ENCODE measurements around the gene CBX8.
A peak's percentile ranks its signal among the peaks of the same experiment; 100 is the strongest.

CBX8 gene

DNA sequence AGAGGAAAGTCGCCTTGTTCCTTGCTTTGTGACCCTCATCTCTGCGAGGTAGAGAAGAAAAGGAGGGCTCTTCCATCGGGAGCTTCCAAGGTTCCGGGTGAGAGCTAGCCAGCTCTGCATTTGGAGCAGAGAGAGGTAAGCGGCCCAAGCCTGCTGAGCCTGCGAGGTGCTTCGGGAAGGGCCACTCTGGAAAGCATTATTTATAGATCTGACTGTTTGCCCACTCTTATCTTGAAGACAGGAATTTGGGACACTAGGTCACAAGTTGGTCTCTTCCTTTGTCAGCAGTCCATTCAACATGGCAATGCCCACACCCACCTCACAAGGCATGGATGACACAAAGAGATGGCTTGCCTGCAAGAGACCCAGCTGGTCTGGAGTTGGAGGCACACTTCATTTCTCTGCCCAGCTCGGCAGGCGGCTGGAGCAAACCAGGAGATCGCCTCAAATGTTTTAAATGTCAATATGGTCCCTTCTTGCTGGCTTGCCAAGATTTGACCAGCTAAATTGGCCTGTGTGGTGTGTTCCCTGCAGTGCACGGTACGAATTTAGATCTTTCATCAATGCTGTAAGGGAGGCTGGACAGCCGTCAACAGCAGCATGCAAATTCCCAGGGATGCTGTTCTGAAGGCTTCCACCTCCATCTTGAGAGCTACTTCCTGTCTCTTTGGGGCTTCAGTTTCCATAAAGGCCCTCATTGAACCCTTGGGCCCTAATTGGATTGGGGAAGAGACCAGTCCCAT, 22.8 kb upstream of the CBX8 start:
- DNase-seq (ENCODE audit: low read depth in 3 of 3) = no peak

- DNase-seq (ENCODE audit: low read depth in 3 of 3) = no peak
Measured at GRCh38 chr17:79819085-79819484, 22.2 kb upstream of the CBX8 start.

DNA sequence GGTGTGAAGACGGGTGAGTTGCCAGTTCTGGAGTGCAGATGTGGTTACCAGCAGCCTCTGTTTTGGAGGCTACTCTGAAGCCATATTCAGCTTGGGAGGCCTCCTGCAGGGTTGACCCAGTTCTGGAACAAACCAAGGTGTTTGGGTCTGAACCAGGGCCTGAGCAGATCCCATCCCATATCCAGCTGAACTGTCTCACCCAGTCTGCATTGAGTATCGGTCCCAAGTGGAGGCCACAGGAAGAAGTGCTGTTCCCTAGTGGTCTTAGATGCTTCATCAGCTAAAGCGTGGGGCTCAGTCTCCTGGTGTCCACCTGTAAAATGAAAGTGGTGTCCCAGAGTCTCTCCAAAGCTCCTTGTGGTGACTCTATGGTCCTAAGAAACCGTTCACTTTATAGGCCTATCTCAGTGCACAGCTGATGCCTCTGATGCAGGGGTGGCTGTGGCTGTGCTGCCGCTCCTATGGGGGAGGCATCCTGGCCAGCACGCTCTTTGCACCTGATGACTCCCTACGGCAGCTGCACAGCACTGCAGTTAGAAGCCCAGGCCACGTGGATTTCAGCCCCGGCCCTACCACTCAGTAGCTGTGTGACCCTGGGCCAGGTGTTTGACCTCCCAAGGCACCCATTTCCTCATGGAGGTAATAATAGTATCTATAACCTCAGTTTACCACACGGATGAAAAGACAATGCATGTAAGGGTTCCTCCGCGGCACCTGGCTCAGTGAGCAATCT, 21.3 kb upstream of the CBX8 start:
- DNase-seq (ENCODE audit: low read depth in 3 of 3) = no peak

DNA sequence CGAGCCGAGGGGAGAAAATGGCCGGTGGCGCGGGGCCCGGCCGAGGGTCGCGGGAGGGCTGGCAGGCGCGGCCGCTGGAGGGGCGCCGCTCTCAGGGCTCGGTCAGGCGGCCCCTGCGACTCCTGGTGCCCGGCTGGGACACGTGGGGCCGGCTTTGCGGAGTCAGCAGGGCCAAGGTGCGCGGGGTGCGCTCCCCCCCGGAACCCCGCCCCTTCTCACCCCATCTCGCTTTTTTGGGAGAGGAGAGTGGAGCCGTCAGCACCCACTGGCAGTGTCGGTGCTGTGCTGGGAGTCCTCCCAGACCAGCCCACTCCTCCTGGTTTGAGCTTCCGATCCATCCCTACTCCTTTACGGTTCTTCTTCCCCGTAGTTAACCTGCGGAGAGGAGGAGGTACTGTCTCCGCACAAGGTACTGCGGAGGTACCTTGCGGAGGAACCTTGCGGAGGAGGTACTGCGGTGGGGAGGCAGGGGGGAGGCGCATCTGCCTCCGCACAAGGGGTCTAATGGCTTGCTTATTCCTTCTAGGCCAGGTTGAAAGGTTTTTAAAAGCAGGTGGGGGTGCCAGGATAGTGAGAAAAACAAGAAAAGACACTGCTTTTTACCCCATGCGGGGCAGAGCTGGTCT, 19.1 kb upstream of the CBX8 start:
- no peak for DNase-seq (ENCODE audit: low read depth in 3 of 3)

DNA sequence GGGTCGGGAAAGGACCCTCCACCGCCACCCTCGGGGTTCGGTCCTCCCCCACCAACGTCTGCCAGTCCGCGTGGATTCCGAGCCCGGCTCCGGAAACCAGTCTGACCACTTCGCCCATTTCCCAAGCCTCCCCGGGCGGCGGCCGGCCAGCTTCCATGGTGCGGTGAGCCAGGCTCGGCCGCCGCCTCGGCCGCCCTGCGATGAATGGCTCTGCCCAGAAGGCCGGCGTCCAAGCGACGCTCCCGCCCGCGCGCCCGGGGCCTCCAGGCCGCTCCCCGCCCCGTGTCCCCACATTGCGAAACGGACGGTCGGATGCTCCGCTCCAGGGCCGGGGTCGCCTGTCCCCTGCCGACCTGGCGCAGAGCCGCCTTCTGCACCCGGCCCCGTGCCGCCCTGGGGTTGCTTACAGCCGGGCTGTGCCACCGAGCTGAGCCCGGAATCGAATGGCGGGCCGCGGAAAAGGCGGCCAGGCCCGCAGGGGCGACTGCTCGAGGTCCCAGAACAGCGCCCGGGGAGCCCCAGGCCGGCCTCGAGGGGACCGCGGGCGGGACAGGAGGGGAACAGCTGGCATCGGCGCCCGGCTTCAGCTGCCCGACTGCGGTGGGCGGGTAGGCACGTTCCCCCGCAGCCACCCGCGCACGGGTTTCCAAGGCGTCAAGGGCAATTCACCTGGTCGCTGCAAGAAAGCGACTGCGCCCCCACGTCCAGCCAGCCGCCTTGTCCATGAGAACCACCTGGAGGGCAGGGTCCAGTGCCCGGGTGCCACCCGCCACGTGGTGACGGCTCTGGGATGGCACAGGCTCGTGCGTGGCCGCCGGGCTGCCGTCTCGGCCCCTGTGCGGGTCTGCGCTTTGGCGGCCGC, 18.3 kb upstream of the CBX8 start:
- DNase-seq (ENCODE audit: low read depth in 3 of 3) = no peak

GRCh38 chr17:79814127-79814973, 17.5 kb upstream of the CBX8 start:
- no peak for DNase-seq (ENCODE audit: low read depth in 3 of 3)

GRCh38 chr17:79813297-79814126, 16.6 kb upstream of the CBX8 start:
- no peak for DNase-seq (ENCODE audit: low read depth in 3 of 3)

- DNase-seq (ENCODE audit: low read depth in 3 of 3) = no peak
Measured at GRCh38 chr17:79812353-79813258, 15.7 kb upstream of the CBX8 start.

DNA sequence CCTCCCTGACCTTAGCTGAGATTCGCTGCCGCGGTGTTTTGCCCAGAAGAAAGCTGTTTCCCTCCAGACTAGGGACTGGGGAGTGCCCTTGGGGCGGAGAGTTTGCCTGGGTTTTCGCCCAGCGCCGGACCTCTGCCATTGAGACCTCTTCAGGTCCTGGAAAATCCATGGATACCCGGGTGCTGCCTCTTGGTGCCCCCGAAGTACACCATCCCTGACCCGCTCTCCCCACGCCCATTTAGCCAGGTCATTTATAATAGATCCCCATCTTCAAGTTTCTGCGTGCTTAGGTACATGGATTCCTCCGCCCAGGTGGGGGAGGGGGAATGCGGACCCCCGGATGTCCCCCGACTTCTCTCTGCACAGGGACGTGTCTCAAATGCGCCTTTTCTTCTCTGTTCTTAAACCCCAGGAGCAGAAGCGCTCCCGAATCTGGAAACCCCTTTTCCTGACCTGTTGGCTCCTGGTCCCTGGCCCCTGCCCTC, 15.0 kb upstream of the CBX8 start:
- no peak for DNase-seq (ENCODE audit: low read depth in 3 of 3)

GRCh38 chr17:79811011-79811867, 14.4 kb upstream of the CBX8 start:
- no peak for DNase-seq (ENCODE audit: low read depth in 3 of 3)

GRCh38 chr17:79810130-79811010, 13.5 kb upstream of the CBX8 start:
- DNase-seq (ENCODE audit: low read depth in 3 of 3) = peak; percentile 62 to 82 (median 77)

DNA sequence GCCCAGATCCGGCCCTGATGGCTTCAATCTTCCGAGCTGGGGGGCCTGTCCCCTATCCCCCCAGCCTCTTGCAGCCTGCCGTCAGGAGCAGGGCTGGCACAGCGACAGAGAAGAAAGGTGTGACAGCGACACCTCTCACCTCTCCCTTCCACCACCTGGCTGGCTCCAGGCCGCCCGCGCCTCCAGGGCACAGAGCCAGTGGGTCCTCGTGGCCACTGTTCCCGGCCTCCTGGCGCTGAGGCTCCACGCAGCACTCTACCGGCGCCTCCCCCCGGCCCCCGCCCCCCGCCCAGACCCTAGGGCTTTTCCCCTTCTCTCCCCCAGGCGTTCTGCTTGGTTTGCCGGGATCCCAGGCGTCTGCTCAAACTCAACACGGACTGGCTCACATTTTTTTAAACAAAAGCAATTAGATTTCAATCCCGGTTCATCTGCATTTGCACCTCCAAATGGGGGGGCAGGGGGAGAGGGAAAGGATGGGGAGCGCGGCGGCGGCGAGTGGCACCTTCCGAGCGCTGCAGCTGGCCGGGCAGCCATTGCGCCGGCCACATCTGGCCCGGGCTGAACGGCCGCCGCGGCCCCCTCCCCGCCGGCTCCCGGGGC, 12.8 kb upstream of the CBX8 start:
- DNase-seq (ENCODE audit: low read depth in 3 of 3) = no peak

GRCh38 chr17:79808763-79809529, 12.1 kb upstream of the CBX8 start:
- no peak for DNase-seq (ENCODE audit: low read depth in 3 of 3)

DNA sequence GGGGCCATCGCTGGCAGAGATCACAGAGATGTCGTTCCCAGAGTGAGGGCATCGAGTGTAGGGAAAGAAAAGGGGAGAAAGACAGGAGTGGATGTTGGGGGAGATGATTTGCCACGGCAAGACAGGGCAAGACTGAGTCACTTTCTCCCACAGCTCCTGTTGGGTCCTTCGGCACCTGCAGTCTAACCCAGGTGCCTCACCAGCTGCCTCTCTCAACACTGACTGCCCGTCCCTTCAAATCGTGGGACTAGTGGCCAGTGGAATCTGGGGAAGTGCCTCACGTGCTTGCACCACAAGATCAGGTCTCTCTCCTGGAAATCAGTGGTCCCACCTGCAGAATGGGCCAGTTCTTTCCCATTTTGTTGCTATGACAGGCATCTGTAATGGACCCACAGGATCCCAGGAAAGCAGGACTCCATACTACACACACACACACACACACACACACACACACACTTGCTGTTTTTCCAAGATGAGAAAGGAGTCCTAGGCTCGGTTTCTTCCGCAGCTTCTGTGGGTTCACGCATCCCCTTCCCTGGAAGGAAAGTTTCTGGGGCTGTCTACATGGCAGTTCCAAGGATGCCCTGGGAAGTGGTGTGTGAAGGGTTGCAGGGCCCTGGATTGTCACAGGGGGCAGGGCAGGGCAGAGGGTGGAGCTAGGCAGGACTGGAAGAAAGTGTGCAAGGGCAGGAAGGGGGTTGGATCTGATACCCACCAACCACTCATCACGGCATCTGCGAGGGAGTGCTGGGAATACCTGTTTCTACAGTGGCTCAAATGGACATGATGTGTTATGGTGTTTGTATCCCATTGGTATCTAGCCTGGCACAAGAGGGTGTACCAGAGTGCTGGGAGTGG, 10.2 kb upstream of the CBX8 start:
- no peak for DNase-seq (ENCODE audit: low read depth in 3 of 3)

- no peak for DNase-seq (ENCODE audit: low read depth in 3 of 3)
Measured at GRCh38 chr17:79806446-79806760, 9.5 kb upstream of the CBX8 start.

Measured in stimulated activated CD4-positive, alpha-beta T cell treated with anti-CD3 and anti-CD28 coated beads, TNF-alpha, amount 100 ng/mL, for 4 hours (primary cell).